Inflammatory macrophage (primary cell): ENCODE data around the gene PPFIA3.
"Not testable (repeated sequence)": the region's sequence is repeated elsewhere in the genome, so short reads cannot be mapped to it uniquely, and the experiment has no call there.

Source experiments
- DNase-seq, 2 donors: peaks; one replicate each; pipeline ENCODE4 v3.0.0-alpha.2; 2020 to 2022

The PPFIA3 gene

DNA sequence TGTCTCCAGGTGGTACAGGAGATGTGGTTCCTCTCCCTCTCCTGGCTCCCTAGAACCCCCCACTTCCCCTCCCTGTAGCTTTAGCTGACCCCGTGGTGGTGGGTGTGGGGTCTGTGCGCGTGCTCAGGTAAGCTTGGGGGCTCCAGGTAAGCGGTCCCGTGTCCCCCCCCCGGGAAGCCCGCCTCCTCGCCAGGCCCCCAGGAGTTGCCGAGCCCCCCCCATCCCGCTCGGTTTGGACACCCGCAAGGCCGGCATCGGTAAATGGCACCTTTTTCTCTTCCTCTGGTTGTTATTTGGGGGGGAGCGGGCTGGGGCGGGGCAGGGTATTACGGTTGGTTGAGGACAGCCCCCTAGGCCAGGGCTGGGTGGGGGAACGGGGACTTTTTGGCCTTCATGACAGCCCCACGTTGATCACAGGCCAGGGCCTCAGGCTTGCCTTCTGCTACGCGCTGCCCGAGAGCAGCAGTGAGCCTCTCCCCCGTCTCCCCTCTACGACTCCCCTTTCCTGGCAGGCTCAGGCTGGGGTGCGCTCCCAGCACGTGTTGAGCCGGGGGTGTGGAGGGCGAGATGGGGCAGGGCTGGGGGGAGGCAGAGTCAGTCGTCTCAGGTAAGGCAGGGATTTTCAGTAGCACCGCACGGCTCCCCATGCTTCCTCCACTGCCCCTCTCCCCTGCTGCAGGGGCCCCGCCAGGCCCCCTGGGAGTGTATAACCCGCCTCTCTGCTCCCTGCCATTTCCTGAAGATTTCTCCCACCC, 15.8 kb upstream of the PPFIA3 start:
- no peak for DNase-seq

DNA sequence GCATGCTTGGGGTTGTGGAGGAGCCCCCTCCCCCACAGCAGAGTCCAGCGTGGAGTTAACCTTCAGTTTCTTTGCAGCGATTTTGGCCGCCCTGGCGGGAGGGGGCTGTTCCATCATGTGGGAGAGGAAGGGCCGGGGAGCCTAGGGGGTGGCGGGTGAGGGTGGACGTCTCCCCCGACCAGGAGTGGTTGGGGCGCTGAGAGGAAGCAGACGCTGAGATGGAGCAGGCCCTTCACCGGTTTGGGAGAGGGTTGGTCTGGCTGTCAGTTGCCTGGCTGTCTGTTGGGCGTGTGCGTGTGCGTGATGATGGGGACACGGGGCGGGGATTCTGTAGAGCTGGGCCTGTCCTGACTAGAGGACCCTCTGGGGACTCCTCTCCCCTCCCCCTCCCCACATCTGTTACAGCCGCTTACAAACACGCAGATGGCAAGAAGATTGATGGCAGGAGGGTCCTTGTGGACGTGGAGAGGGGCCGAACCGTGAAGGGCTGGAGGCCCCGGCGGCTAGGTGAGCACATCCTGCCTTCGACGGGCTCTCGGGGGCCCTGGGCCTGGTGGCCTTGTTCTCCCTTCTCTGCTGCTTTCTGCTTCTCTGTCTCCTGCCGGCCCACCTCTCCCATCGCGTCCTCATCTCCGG, 15.0 kb upstream of the PPFIA3 start:
- no peak for DNase-seq

DNA sequence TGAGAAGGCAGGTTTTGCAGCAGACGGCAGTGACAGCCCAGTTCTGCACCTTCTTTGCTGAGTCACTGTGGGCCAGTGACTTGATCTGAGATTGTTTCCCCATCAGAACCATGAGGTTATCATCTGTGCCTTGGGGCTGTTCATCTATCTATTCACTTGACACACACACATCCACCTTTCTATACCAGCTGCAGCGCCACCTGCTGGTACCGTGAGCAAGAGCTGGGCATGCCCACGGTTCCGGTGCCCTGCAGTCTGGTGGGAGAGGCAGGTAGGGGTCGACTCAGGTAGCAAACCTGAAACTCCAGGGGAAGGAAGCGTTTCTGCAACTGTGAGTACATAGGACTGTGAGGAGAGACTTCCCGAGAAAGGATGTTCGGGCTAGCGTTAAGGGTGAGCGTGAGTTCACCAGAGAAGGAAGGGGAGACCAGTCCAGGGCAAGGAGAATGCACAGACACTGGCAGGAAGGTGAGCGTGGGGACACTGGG, 12.7 kb upstream of the PPFIA3 start:
- DNase-seq, result peak; percentile 26 to 38

DNA sequence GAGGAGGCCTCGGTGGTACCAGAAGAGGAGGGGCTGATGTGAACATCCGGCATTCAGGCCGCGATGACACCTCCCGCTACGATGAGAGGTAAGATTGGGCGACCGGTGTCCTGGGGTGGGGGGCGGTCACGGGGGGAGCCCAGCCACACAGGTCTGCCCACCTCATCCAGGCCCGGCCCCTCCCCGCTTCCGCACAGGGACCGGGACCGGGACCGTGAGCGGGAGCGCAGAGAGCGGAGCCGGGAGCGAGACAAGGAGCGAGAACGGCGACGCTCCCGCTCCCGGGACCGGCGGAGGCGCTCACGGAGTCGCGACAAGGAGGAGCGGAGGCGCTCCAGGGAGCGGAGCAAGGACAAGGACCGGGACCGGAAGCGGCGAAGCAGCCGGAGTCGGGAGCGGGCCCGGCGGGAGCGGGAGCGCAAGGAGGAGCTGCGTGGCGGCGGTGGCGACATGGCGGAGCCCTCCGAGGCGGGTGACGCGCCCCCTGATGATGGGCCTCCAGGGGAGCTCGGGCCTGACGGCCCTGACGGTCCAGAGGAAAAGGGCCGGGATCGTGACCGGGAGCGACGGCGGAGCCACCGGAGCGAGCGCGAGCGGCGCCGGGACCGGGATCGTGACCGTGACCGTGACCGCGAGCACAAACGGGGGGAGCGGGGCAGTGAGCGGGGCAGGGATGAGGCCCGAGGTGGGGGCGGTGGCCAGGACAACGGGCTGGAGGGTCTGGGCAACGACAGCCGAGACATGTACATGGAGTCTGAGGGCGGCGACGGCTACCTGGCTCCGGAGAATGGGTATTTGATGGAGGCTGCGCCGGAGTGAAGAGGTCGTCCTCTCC, 11.5 kb upstream of the PPFIA3 start:
- no peak for DNase-seq

DNA sequence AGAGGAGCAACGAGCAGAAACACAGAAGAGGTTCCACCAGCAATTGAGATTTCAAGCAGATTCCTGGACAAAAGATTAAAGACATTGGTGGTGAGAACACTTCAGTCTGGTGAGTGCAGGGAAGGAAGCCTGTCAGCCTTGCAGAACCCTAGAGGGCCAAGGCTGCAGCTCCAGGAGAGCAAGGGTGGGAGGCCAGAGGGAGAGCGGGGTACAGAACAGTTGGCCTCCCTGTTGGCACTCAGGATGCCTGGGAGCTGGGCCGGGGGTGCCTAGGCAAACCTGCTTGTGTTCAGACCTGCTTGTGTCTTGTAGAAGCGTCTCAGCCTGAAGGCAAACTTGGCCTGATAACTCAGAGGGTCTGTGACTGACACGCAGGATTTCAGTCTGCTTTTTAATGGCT, 10.3 kb upstream of the PPFIA3 start:
- no peak for DNase-seq

DNA sequence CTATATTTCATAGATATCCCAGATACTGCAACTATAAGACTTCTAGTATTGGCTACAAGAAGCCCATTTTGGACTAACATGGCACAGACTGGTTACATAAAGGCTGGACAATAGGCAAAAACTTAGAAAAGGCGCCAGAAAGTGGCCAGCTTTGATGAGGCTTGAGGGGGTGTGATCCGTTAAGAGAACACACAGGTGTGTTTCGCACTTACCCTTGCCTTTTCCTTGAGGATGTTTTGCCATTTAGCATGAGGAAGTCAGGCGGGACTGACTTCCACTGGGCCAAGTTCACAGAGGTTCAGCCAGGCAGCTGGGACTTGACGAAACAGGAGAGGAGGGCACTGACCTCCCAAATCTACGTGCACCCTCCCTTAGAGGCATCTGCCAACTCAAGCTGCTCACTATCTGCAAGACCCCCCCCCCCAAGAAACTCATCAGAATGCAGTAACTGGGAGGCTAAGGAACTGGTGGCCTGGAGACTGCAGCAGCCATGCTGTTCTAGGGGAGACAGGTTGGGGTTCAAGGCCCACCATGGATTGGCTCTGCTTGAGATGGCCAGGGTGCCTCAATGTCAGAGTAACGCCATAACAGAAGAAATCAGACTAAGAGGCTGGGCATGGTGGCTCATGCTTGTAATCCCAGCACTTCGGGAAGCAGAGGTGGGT, 9.6 kb upstream of the PPFIA3 start:
- no peak for DNase-seq

DNA sequence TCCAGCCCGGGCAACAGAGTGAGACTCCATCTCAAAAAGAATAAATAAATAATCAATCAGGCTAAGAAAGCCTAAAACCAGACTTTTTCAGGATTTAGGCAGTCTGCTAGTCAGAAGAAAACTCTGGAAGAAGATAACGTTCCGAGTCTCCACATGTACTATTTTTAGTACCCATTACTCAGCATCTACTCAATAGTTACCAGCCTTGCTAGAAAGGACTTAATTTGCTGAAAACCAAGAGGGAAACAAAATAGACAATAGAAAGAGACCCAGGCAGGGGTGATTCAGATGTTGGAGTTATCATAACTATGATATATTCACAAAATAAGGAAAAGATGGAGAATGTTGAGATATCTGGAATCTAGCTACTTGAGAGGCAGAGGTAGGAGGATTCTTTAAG, 8.8 kb upstream of the PPFIA3 start:
- no peak for DNase-seq

DNA sequence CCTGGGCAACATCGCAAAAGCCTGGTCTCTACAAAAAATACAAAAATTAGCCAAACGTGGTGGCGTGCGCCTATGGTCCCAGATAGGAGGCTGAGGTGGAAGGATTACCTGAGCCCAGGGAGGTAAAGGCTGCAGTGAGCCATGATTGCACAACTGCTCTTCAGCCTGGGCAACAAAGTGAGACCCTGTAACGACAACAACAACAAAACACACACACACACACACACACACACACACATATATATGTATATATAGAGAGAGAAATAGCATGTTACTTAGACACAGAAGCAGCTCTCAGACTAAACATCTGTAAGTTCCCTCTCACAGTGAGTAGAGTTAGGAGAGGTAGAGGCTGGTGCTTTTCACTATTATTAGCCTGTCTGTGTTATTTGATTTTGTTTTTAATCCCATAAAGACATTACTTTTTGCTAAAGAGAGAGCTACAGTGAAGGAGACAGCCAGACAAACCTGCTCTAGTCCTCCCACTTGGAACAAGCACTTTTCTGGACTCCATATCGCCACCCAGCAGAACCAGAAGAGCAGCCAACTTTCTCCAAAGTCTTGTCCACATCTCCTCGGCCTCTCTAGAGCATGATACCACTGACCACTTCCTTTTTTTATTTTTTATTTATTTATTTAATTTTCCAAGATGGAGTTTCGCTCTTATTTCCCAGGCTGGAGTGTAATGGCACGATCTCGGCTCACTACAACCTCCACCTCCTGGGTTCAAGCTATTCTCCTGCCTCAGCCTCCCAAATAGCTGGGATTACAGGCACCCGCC, 7.9 kb upstream of the PPFIA3 start:
- peak in 1 of 2 donors; percentile 12 for DNase-seq

DNA sequence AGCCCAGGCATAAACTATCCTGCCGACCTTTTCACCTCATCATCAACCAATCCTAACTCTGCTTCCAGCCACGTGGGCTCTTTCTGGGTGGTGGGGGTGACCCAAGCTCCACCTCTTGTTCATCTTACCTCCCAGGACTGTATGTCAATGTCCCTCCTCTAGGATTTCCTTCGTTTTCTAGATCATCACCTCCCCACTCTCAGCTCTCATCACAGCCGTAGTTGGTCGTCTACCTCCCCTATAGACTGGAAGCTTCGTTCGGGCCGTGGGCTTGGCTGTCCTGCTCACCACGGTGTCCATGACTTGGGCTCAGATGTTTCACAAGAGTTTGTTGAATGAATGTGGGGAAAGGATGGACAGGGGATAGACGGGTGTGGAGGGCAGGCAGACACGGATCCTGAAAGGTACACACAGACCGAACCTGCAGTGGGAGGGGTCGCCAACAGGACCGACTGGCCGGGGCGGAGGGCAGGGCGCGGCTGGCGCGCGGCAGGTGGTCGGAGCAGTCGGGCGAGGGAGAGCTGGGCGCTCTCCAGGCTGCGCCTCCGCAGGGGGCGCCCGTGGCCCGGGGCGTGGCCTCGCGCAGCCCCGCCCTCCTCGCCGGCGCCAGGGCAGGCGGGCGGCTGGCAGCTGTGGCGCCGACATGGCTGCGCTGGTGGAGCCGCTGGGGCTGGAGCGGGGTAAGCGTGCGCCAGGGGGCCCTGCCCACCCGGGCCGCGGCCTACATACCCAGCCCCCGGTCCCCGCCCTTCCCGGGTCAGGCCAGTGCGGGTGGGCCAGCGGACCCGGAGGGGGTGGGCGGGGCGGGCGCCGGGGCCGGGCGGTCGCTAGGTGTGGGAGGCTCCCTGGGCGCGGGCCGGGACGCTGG, 5.3 kb upstream of the PPFIA3 start, which contains the start of gene LIN7B:
Gene LIN7B, plus strand, starts transcription at position 609 of the 868 bp plus-strand sequence. Its CDS starts 35 bp downstream, at position 644.
- DNase-seq, result peak; percentile 65 to 77

DNA sequence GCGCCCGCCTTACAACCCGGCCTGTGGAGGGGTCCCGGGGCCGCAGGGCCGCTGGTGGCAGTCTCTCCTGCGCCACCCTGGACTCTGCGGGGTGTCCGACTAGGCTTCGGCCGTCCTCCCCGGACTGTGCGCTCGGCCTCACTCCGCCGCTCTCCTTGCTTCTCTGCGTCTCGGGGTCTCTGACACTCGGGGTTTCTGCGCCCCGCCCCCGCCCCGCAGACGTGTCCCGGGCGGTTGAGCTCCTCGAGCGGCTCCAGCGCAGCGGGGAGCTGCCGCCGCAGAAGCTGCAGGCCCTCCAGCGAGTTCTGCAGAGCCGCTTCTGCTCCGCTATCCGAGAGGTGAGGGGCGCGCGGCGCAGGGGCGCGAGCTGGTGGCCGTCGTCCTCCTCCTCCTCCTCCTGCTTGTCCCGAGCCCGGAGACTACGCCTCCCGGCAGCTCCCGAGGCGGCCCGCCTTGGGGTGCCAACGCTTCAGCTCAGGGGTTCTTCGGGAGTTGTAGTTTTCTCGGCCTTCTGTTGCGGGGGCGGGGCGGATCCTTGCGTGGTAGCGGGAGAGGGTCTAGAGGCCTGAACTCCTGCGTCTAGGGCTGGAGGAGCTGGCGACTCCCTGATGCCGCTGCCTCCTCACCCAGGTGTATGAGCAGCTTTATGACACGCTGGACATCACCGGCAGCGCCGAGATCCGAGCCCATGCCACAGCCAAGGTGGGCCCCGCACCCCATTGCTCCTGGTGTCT, 4.5 kb upstream of the PPFIA3 start:
- DNase-seq, result peak; percentile 56 to 60

DNA sequence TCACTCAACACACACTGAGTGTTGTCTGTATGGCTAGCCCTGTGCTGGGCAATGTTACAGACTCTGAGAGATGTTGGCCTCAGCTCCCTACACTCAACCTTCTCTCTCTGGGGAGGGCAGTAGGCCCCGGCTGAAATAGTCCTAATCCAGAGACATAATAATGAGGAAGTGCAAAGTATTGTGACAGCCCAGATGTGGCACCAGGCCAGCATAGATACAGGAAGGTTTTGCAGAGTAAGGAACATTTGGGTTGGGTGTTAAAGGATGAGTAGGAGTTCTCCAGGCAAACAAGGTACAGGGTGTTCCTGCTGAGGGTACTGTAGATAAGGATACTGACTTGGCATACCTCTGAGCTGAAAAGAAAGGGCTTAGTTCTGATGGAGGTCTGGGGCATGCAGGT, 2.8 kb upstream of the PPFIA3 start:
- peak; percentile 83 to 86 for DNase-seq

DNA sequence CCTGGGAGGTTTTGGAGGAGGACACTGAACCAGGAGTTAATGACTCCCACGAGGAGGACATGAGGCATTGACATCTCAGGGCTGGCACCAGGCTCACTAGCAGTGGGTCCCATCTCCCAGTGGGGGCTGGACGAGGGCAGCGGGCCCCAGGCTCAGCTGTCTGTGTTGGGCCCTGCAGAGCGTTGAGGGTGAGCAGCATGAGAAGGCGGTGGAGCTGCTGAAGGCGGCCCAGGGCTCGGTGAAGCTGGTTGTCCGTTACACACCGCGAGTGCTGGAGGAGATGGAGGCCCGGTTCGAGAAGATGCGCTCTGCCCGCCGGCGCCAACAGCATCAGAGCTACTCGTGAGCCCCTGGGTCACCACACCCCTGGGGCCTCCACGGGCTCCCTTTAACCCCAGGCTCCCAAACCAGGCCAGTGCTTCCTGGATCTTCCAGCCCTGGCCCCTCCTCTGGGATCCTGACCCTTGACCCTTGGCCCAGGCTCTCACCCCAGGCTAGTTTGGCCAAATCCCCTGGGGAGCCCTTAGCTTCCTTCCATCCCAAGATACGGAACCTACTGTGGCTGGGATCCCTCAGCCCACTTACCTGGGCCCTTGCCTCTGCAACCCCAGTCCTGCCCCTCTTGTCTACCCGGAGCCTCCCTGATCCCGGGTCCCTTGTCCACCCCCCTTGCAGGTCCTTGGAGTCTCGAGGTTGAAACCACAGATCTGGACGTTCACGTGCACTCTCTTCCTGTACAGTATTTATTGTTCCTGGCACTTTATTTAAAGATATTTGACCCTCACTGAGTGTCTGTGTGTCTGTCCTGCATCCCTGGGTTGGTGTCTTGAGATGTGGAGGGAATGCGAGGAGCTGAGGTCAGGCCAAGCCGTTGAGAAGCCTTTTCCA, 1.4 kb upstream of the PPFIA3 start:
- DNase-seq, result peak; percentile 6 to 7

DNA sequence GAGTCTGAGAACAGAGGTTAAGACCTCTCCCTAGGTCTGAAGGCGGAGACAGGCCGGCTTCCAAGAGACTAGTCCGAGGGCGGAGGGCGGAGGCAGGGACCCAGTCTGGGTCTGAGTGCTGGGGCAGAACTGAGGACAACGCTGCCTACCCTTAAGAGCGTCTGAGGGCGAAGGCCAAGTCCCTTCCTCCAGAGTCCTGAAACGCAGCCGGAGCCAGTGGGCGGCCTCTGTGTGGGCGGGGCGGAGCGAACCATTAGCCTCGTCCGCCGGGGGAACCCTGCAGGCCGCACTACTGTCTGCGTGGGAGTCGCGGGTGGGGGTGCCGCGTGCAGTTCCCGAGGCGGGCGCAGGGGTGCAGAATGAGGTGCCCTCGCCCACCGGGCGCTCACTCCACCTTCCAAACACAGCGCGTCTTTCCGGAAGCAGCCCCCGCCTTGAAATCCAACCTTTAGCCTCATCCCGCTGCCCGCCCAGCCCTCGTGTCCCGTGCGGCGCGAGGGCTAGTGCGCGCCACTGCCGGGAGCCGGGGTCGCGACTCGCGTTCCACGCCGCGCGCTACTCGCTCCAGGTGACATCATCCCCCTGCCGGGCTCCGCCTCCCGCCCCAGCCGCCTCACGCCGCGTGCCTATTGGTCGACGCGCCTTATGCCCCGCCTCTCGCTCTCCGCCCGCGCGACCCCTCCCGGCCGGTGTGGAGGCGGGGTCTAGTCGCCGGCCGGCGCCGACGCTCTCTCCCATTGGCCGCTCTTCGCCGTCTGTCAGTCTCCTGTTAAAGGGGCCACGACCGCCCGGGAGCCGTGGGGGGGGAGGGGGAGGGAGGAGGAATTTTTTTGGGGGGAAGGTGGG, 556 bp upstream of the PPFIA3 start, which contains the start of gene C19orf73:
Gene C19orf73, minus strand, starts transcription at position 579 of the 846 bp plus-strand sequence. Its CDS starts 121 bp downstream, at position 458.
- peak; percentile 96 to 97 for DNase-seq

DNA sequence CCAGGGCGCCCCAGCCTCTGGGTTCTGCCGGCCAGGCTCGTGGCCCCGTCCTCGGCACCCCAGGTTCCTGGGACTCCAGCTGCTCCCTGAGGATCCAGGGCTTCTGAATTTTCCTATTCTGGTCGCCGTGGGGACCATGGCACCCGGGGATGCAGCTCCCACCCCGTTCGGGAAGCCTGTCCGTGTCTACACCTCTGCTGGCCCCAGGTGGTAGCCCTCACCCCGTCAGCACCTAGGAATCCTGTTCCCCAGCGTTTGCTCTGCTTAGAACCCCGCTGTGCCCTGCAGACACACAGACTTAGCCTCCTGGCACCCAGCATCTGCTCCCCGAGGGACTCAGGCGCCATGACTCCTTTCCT, 960 bp downstream of the PPFIA3 start:
- DNase-seq, result no peak

DNA sequence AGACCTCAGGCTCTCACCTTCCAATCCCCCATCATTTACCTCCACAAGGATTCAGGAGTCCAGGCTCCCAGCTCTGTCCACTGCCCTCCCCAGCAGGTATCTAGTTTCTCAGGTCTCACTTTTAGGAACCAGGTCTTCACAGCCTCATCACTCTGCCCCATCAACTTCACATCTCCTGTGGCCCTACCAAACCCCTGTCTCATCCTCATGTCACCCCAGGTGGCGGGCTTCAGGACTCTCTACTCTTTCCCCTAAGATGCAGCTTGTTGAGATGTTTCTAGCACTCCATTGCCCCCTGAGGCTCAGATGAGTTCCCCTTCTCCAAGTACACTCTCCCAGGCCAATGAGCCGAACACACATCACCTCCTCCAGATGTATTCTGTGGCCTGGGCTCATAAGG, 1.5 kb downstream of the PPFIA3 start:
- DNase-seq, result no peak

DNA sequence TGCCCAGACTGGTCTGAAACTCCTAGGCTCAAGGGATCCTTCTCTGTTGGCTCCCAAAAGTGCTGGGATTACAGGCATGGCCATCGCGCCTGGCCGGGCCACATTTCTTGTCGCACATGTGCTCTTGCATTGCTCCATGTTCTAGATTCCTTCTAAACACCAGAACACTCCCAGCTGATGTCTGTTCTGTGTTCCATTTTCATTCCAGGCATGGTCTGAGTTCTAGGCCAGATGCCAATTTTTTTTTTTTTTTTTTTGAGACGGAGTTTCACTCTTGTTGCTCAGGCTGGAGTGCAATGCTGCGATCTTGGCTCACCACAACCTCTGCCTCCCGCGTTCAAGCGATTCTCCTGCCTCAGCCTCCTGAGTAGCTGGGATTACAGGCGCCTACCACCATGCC, 2.5 kb downstream of the PPFIA3 start:
- not testable (repeated sequence) for DNase-seq

DNA sequence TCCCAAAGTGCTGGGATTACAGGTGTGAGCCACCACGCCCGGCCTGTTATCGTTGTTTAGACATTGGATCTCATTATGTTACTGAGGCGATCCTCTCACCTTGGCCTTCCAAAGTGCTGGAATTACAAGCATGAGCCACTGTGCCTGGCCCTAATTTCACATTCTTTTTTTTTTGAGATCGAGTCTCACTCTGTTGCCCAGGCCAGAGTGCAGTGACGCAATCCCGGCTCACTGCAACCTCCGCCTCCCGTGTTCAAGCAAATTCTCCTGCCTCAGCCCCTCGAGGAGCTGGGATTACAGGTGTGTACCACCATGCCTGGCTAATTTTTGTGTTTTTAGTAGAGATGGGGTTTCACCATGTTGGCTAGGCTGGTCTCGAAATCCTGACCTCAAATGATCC, 3.9 kb downstream of the PPFIA3 start:
- DNase-seq, result not testable (repeated sequence)
